ENCODE results near the gene OPN1LW. TPM values are rescaled to one million over a fixed set of nuclear protein-coding genes. Genes with fewer than 3 reads are reported as not detected.

Gene OPN1LW
- polyA plus RNA-seq, 4 donors: not detected

Other genes with a start within 250 kb of the OPN1LW start
- gene AVPR2, start 239.6 kb upstream of the OPN1LW start, polyA plus RNA-seq: 1 to 10 TPM in 1 of 4 donors, under 1 TPM in 1, not detected in 2; 0.31 to 3.5 TPM
- gene ARHGAP4, start 218.0 kb upstream of the OPN1LW start, polyA plus RNA-seq: 10 to 100 TPM; 29.8 to 63.0 (median 49.0) TPM
- gene NAA10, start 209.2 kb upstream of the OPN1LW start, polyA plus RNA-seq: 100 to 1,000 TPM in 3 of 4 donors, 10 to 100 TPM in 1; 55.6 to 152 (median 107) TPM
- 100 to 1,000 TPM in 1 of 4 donors, 10 to 100 TPM in 2, 1 to 10 TPM in 1; 5.1 to 114 (median 21.9) TPM for gene RENBP, start 199.6 kb upstream of the OPN1LW start, polyA plus RNA-seq
- 10 to 100 TPM in 2 of 4 donors, 1 to 10 TPM in 2; 7.6 to 32.9 (median 19.5) TPM for gene HCFC1, start 172.4 kb upstream of the OPN1LW start, polyA plus RNA-seq
- 10 to 100 TPM in 1 of 4 donors, 1 to 10 TPM in 3; 4.2 to 10.1 (median 6.0) TPM for gene TMEM187, start 171.5 kb upstream of the OPN1LW start, polyA plus RNA-seq
- 100 to 1,000 TPM in 3 of 4 donors, 10 to 100 TPM in 1; 57.2 to 135 (median 117) TPM for gene IRAK1, start 124.3 kb upstream of the OPN1LW start, polyA plus RNA-seq
- gene MECP2, start 46.5 kb upstream of the OPN1LW start, polyA plus RNA-seq: 10 to 100 TPM in 3 of 4 donors, 1 to 10 TPM in 1; 9.4 to 18.4 (median 12.9) TPM
- gene OPN1MW, start 38.4 kb downstream of the OPN1LW start, polyA plus RNA-seq: not detected
- gene OPN1MW2, start 75.5 kb downstream of the OPN1LW start, polyA plus RNA-seq: not detected
- gene OPN1MW3, start 113.3 kb downstream of the OPN1LW start, polyA plus RNA-seq: not detected
- gene TEX28, start 150.9 kb downstream of the OPN1LW start, polyA plus RNA-seq: not detected
- under 1 TPM in 2 of 4 donors, not detected in 2; 0.12 to 0.18 TPM for gene TKTL1, start 151.6 kb downstream of the OPN1LW start, polyA plus RNA-seq
- gene FLNA, start 230.4 kb downstream of the OPN1LW start, polyA plus RNA-seq: 100 to 1,000 TPM in 1 of 4 donors, 10 to 100 TPM in 3; 19.2 to 251 (median 73.8) TPM
- gene EMD, start 235.1 kb downstream of the OPN1LW start, polyA plus RNA-seq: 10 to 100 TPM; 37.6 to 82.3 (median 55.6) TPM

Measured in small intestine (tissue), 4 donors.